Inflammatory macrophage treated with lipopolysaccharide for 1 hour (primary cell): ENCODE results near the gene CDO1.
A peak's percentile ranks its signal among the peaks of the same experiment; 100 is the strongest.
"Not testable (repeated sequence)": the region's sequence is repeated elsewhere in the genome, so short reads cannot be mapped to it uniquely, and the experiment has no call there.

Source experiments
- DNase-seq, 2 donors: peaks; one replicate each; pipeline ENCODE4 v3.0.0-alpha.2; 2020 to 2022

Gene CDO1

DNA sequence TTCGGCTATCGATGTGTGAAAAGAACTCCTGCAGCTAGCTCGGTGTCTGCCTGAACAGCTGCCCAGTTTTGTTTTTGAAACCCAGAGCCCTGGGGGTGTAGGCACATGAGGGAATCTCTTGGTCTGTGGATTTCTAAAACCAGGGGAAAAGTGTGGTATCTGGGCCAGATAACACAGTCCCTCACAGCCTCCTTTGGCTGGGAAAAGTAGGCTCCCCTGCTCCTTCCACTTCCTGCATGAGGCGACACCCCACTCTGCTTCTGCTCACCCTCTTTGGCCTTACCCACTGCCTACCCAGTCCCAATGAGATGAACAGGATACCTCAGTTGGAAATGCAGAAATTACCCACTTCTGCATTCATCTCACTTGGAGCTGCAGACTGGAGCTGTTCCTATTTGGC lies 9.5 kb upstream of the CDO1 start:
- DNase-seq = no peak

DNA sequence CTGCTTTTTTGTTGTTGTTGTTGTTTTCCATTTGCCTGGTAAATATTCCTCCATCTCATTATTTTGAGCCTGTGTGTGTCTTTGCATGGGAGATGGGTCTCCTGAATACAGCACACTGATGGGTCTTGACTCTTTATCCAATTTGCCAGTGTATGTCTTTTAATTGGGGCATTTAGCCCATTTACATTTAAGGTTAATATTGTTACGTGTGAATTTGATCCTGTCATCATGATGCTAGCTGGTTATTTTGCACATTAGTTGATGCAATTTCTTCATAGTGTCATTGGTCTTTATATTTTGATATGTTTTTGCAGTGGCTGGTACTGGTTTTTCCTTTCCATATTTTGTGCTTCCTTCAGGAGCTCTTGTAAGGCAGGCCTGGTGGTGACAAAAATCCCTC lies 8.5 kb upstream of the CDO1 start:
- not testable (repeated sequence) for DNase-seq

DNA sequence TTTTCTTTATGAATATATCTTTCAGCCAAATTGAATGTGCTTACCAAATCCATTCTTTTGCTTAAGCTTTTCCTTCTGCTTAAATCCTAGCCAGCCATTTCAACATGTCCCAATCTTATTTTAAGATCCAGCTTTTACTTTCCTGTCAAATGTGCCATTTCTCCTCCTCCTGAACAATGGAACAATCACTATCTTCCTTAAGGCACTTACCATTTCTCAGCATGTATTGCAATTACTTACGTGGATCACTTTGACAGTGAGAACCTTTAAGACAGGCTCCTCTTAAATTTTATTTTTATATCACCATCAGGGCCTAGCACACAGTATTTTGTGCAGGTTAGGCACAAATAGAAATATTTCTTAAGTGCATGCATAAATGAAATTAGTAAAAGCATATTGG lies 4.4 kb upstream of the CDO1 start:
- no peak for DNase-seq

DNA sequence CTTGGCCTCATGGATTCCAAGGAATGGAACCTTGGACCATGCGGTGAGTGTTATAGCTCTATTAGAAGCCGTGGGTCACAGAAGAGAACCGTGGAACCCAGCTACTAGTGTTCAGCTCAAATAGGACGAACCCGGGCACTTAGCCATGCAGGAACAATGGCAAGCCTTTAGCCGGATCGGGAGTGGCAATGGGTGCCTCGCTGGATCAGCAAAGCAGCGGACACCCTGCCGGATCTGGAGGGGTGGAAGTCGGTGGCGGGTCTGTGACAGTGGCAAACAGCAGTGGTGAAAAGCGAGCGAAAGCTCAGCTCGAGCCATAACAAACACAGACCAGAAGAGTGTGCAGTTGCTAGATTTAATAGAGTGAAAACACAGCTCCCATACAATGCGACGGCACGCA lies 2.4 kb upstream of the CDO1 start:
- DNase-seq = no peak

DNA sequence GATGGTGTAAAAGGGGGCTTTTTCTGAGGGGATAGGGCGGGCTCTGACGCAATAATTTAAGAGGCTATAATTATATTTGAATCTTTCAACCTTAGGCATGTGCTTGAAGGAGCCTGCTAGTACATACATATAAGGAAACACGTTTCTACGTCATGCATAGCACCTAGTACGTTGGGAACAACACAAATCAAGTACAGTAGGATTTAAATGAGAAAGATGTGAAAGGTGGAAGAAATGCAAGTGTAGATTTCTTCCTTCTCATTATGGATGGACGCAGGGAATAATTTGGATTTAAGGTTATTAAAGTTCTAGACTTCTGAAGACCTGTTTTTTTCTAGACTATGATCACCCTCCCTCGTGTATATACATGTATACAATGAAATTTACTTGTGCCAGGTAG lies 927 bp upstream of the CDO1 start:
- no peak for DNase-seq

DNA sequence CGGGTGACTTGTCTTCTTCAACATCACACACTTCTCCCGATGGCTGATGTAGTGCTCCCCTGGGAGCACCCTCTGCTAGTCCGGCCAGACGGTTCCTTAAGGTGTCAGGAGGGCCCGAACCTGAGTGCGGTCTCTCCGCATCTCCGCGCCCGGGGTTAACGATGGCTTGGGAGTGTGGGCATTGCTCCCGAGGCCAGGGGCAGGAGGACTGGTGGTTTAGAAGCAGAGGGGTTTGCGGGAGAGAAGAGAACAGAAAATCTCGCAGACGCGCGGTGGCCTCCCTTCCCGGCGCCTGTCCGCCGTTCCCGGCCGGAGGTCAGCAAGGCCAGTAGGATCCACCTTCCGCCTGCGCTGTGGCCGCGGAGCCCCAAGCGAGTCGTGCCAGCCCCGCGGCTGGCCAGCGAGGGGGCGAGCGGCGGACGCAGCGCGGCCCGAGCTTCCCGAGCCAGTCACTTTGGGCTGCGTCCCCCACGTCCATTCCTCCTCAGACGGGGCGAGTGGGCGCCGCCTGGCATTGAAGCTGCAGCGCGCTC lies 700 bp downstream of the CDO1 start:
- DNase-seq = no peak

DNA sequence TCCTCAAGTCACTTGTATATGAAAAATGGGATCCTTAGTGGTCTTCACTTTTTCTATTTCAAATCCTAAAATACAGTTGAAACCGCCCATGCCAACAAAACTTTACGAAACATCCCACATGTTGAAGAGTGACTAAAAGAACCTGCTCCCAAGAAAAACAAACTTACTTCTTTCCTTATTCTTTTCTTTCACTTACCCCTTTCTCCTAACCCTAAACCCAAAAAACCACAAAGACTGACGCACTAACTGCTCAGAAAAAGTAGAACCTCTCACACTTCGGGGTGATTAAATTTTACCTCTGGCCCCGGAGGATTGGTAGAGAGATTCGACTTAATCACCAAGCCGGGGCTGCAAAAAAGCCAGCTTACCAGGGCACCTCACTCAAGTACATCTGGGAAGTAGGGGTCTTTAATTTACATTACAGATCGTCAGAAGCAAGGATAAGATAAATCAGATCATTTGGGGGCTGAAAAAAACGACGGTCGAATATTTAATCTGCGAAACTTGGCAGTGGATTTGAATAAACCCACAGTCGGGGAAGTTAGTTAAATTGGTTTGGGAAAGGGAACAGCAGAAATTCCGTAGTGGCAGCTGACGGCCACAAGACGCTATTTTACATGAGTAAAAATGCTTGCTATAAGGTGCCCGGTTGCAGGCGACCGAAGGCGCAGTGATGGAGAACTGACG lies 1.3 kb downstream of the CDO1 start:
- peak; percentile 4 to 16 for DNase-seq

DNA sequence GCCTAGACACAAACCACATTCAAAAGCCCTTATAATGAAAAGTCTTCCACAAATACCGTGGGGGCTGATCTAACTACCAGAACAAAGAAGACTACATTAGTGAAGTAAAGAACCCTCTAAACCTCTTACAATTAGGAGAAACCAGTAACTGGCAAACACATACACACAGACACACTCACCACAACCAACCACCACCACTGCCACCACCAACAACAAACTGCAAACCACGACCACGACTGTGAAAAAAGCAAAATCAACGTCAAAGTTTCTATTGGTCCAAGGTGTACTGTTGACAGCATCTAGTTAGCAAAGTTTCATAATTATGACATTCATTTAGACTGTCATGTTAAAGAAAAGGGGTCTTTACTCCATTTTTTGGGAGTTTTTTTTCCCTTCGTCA lies 2.7 kb downstream of the CDO1 start:
- no peak for DNase-seq

DNA sequence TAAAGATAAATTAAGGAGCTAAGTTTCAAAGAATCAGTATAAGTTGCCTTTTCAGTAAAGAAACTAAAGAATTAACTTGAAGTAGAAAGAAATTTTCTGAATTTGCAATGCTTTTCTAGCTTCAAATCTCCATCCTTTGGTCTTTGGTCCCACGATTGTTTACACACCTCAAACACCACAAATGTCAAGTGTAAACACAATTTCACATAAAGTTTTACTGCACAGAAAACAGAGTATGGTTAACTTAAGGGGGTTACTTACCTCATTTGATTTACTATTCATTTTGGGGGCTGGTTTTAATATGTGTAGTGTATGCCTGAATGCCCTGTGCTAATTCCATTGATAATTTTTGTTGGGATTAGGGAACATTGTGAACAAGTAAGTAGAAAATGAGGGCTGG lies 4.1 kb downstream of the CDO1 start:
- DNase-seq = no peak

DNA sequence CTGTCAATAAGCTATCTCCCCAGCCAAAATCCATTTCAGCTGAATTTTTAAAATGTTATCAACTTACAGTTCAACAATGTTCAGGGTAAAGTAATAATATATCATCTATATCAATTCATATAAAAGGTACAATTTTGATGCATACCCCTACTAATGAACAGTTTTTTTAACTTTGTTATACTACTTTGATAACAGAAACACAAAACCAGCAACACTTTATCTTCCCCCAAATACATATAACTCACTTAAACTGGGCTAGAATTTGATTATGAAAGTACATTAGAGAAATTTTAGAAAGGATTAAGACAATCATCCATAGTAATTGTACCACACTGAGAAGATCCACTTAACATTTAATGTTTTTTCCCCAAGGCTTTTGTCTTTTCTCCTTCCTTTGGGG lies 5.1 kb downstream of the CDO1 start:
- DNase-seq = no peak

DNA sequence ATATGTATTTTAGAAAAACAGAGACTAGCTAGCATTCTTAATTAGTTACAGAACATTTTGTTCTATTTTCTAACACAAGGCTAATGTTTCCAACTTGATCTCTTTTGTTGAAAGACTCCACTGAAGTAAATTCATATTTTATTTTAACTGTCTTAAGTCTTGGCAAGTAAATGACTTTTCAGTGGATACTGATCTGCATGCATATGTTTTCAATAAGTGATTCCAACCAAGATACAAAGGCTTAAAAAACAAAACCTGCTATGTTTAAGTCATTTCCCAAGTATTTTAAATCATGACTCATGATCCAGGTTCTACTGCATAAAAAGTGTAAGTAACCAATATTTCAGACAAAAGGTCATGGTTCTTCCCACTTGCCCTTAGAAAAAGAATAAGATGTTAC lies 5.7 kb downstream of the CDO1 start:
- no peak for DNase-seq

DNA sequence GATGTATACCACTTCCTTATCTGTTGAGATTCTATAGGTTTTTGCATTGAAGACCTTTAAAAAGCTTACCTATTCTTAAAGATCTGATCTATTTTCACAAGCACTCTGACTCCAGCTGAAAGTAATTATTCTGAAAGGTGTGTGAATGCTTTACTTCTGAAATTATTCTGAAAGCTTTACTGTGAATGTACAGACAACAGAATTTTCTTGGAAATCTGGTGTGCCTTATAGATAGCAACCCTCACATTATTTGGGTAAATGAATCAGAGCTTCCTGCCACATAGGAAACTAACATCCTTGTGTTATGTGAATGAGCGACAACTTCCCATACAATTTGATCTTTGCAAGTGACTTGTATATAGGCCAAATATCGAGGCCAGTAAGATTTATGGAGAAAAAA lies 6.5 kb downstream of the CDO1 start:
- DNase-seq = no peak

DNA sequence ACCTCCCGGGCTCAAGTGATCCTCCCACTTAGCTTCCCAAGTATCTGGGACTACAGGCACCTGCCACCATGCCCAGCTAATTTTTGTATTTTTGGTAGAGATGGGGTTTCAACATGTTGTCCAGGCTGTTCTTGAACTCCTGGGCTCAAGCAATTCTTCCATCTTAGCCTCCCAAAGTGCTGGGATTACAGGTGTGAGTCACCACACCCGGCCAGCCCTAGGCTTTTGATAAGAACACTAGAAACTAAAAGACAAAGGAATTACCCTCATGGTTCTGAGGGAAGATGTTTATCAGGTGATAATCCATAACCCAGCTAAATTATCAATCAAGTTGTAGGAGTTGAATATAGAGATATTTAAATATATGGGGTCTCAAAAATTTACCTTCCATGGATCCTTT lies 8.4 kb downstream of the CDO1 start:
- DNase-seq = not testable (repeated sequence)

DNA sequence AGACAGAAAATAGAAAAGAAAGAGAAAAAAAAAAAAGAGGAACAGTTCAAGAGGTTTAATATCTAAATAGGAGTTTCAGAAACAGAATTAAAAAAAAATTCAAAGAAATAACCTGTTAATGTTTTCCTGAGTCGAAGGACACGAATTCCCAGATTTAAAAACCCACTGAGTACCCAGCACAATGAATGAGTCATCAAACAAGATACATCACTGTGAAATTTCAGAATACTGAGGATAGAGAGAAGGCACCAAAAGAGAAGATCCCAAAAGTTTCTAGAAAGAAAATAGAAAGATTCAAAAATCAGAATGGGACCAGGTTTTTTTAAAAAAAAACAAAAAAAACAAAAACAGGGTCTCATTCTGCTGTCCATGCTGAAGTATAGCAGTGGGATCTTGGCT lies 8.8 kb downstream of the CDO1 start:
- no peak for DNase-seq

DNA sequence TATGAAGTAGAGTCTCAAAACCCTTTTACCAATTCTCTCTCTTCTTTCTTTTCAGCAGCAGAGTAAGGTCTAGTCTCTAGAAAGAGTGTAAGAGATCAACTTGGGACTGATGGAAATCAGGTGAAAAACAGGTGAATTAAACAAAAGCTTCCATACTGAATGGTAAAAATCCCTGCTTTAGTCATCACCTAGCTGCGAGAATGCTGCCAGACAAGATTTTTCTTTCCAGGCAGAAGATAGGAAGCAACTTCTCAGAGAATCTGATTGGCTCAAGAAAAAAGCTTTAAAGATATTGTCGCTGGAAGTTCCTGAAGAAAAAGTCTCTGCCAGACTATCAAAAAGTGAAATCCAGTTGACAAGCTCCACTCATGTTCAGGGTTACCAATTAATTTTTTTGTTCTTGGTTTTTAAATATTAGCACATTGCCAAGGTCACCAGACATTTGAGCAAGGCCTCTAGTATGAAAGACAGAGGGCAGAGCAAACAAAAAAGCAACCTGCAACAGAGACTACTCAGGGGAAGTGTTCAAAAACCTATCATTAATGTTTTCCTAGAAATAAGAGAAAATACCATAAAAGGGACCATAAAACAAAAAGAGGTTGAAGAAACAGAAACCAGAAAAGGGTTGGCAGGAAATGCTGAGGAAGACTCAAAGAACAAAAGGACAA lies 9.3 kb downstream of the CDO1 start:
- no peak for DNase-seq

DNA sequence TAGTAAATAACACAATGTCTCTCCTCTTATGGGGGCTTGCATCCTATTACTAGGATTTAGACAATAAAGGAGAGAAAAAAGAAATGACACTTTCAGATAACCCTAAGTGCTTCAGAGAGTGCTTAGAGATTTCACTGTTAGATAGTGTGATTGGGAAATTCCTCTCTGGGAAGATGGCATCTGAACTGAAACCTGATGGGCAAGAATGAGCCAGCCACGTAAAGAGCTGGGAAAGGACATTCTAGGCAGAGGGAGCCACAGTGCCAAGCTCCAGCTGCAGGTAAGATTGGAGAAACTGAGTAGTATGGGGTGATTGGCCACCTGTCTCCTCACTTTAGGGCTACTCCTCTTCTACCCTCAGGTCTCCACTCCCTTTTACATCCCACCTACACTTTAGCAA lies 14.5 kb downstream of the CDO1 start:
- no peak for DNase-seq

DNA sequence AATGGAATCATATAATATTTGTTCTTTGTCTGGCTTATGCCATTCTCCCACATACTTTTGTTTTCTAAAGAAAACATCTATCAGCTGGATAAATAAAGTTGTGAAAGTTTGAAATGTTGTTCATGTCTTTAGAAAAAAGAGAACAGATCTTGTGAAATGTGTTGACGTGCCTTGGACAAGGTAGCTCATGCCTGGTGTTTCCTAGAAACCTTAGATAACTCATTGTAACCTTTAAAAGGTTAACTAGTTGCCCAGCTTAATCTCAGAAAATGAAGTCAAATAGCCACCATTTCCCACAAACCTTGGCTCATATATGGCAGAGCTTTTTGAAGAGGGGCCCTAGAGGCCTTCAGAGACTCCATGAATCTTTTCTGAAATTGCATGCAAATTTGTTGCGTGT lies 15.3 kb downstream of the CDO1 start:
- DNase-seq = no peak

DNA sequence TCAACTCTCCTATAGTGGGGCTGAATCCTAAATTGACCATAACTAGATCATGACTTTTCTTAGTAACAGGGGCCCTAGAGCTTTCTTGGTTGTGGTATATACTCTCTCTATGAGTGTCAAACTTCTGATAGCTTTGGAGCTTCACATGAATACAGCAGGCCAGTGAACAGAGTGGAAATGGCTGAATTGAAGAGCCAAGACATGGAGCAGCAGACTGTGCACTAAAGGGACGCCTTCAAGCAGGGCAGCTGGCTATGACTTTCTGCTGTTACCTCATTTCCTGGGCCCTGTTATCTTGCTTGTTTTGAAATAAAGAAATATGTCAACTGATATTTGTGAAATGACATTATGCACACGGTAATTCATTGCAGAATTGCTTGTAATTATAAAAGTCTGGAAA lies 16.4 kb downstream of the CDO1 start:
- DNase-seq = no peak

DNA sequence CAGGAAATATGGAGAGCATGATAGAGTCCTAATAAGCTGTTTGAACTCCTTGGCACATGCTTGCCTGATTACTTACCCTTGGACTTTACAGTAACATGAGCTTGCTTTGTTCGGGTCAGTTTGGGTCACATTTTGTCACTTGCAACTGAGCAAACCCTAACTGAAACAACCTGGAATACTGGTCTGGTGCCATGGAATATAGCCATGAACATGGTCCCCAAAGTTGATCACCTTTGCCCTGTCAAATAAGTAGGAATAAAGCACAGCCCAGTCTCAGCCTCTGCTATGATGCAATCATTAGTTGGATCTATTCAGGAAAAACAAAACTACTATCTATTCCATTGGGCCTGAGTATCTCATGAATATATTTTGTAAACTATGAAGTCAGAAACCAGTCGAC lies 18.2 kb downstream of the CDO1 start:
- no peak for DNase-seq

DNA sequence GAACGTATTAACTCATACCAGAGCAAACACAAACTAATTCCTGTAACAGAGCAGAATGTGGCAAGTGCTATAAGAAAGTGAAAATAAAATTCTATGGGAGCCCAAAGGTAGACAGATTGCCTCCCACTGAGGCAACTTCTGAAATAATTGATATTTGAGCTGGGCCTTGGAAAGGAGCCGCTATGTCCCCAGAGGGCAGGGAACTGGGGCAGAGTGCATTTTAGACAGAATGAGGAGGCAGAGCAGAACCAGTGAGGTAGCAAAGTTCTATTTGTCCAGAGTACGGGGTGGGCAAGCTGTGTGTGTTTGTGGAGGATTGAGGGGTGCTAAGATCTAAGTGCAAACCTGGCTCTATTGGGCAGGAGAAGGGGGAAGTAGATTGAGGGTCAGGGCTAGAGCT lies 19.8 kb downstream of the CDO1 start:
- DNase-seq = no peak

DNA sequence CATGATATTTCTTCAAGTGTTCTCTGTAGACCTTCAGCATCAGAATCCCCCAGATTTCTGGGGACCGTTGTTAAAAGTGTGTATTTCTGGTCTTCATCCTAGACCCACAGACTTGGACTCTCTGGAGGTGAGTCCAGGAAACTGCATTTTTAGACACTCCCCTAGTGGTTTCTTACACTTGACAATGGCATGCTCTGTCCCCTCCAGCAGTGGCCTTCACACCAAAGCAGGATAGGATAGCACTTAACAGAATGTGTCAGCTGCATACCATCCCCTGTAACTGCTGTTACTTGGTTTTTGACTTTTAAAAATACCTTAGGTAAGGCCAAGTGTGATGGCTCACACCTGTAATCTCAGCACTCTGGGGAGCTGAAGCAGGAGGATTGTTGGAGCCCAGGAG lies 20.8 kb downstream of the CDO1 start:
- no peak for DNase-seq

DNA sequence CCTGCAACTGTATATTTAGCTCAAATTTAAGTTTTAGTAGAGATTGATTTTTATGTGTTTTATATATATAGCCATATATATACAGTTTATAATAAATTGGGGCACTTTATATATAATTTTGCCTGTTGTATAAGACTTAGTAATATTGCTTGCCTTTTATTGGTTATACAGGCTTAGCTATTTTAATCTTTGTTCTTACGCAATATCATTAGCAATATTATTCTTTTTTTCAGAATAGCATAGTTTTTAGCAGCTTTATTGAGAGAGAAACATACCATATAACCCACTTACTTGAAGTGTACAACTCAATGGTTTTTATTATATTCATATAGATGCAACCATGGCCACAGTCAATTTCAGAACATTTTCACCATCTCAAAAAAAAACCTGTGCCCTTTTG lies 28.0 kb downstream of the CDO1 start:
- no peak for DNase-seq

DNA sequence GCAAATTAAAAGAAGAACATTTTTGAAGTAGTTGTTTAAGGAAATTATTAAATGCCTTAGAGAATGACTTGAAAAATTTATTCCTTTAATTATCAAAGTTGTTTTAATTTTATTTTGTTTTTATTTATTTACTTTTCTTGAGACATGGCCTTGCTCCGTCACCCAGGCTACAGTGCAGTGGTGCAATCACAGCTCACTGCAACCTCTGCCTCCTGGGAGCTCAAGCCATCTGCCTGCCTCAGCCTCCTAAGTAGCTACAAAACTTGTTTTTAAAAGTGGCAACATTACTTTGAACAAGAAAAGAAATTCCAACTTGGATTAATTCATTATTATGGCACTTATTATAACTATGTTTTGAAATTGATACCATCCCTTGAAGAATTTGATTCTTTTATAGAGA lies 29.0 kb downstream of the CDO1 start:
- DNase-seq = no peak

DNA sequence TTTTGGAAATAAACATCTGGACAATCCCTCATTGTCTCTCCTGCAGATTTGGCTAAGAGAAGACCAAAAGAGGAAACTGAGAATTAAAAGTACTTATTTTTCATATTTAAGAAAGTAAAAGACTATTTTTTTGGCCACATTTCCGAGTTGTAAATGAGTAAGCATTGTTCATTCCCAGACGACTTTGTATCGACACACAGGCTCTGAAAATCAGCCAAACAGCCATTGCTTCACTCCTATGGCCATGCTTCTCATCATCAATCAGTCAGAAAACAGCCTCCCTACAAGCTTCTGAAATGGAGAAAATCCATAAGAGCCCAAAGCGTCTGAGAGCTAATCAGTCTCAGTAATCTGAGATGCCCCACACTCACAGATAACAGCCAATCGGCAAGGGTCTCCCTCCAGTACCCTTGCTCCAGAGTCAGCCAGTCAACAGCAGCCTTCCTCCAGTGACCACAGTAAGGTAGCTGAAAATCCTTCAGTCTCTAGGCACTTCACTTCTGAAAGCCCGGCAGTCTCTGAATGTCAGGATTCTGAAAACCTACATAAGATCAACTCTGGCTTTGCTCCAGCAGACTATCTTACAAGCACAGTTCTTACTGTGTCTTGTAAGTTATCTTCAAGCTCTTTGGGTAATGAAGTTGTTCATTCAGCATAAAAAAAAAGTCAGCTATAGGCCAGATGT lies 30.9 kb downstream of the CDO1 start:
- DNase-seq = no peak
